ENCODE results near the gene PROC.

Gene PROC

GRCh38 chr2:127377262-127377661 lies 41.0 kb upstream of the PROC start:
- TF ChIP-seq CTCF (IDR thresholded peaks at IDR 0.05), result no peak
- peaks cover 71% of the 10 kb centered on the region for H3K36me3 Mint-ChIP-seq (ENCODE audit: low read depth)
- H3K4me3 Mint-ChIP-seq, result no peak overlapping the region
- H3K4me1 Mint-ChIP-seq, result no peaks in the 10 kb centered on the region
- H3K27me3 Mint-ChIP-seq (ENCODE audit: low read depth, poor library complexity), result no peaks in the 10 kb centered on the region
- DNase-seq, result no peak
- H3K9me3 Mint-ChIP-seq, result peaks cover 58% of the 10 kb centered on the region
- no peak overlapping the region for H3K27ac Mint-ChIP-seq

- no peak overlapping the region for H3K4me3 Mint-ChIP-seq
- H3K4me1 Mint-ChIP-seq, result peaks cover 9% of the 10 kb centered on the region
- no peak for TF ChIP-seq CTCF (IDR thresholded peaks at IDR 0.05)
- peaks cover 62% of the 10 kb centered on the region for H3K36me3 Mint-ChIP-seq (ENCODE audit: low read depth)
- no peaks in the 10 kb centered on the region for H3K27me3 Mint-ChIP-seq (ENCODE audit: low read depth, poor library complexity)
- H3K27ac Mint-ChIP-seq, result no peak overlapping the region
- DNase-seq, result no peak
- H3K9me3 Mint-ChIP-seq, result peaks cover 44% of the 10 kb centered on the region
Measured at GRCh38 chr2:127378720-127379119, 39.5 kb upstream of the PROC start.

- peaks cover 12% of the 10 kb centered on the region for H3K4me1 Mint-ChIP-seq
- H3K4me3 Mint-ChIP-seq, result no peak overlapping the region
- peaks cover 59% of the 10 kb centered on the region for H3K36me3 Mint-ChIP-seq (ENCODE audit: low read depth)
- TF ChIP-seq CTCF (IDR thresholded peaks at IDR 0.05), result no peak
- no peak overlapping the region for H3K27ac Mint-ChIP-seq
- H3K27me3 Mint-ChIP-seq (ENCODE audit: low read depth, poor library complexity), result no peaks in the 10 kb centered on the region
- peaks cover 33% of the 10 kb centered on the region for H3K9me3 Mint-ChIP-seq
- no peak for DNase-seq
Measured at GRCh38 chr2:127379712-127380355, 38.4 kb upstream of the PROC start.

- DNase-seq, result no peak
- peaks cover 31% of the 10 kb centered on the region for H3K4me1 Mint-ChIP-seq
- no peak overlapping the region for H3K27ac Mint-ChIP-seq
- H3K9me3 Mint-ChIP-seq, result peaks cover 17% of the 10 kb centered on the region
- peaks cover 47% of the 10 kb centered on the region for H3K36me3 Mint-ChIP-seq (ENCODE audit: low read depth)
- H3K4me3 Mint-ChIP-seq, result no peak overlapping the region
- H3K27me3 Mint-ChIP-seq (ENCODE audit: low read depth, poor library complexity), result no peaks in the 10 kb centered on the region
- no peak for TF ChIP-seq CTCF (IDR thresholded peaks at IDR 0.05)
Measured at GRCh38 chr2:127381762-127382161, 36.5 kb upstream of the PROC start.

GRCh38 chr2:127382831-127383230 lies 35.4 kb upstream of the PROC start:
- DNase-seq, result no peak
- Mint-ChIP-seq H3K9me3 (peaks cover 6% of the 10 kb centered on the region), H3K4me1 (peaks cover 34% of the 10 kb centered on the region), H3K36me3 (ENCODE audit: low read depth) (peaks cover 36% of the 10 kb centered on the region), H3K27ac (no peak overlapping the region), H3K27me3 (ENCODE audit: low read depth, poor library complexity) (no peaks in the 10 kb centered on the region), H3K4me3 (no peak overlapping the region)
- no peak for TF ChIP-seq CTCF (IDR thresholded peaks at IDR 0.05)

GRCh38 chr2:127384529-127384928 lies 33.7 kb upstream of the PROC start:
- peaks cover 23% of the 10 kb centered on the region for H3K36me3 Mint-ChIP-seq (ENCODE audit: low read depth)
- no peaks in the 10 kb centered on the region for H3K9me3 Mint-ChIP-seq
- H3K27me3 Mint-ChIP-seq (ENCODE audit: low read depth, poor library complexity), result no peaks in the 10 kb centered on the region
- H3K4me1 Mint-ChIP-seq, result peaks cover 51% of the 10 kb centered on the region
- no peak overlapping the region for H3K4me3 Mint-ChIP-seq
- DNase-seq, result no peak
- H3K27ac Mint-ChIP-seq, result no peak overlapping the region
- TF ChIP-seq CTCF (IDR thresholded peaks at IDR 0.05), result no peak

All from nephron progenitor cell (in vitro differentiated cells).